Esophagus squamous epithelium (tissue), 5 donors: Measurements from ENCODE around the gene MAN1B1. TPM values are rescaled to one million over a fixed set of nuclear protein-coding genes. Genes with fewer than 3 reads are reported as not detected.
A peak's percentile ranks its signal among the peaks of the same experiment; 100 is the strongest.

Experiments
- DNase-seq: peaks from one replicate; lab custom pipeline; 2025; lab: John Stamatoyannopoulos, UW
- H3K27ac ChIP-seq, 4 donors: fragments of 200-600 bp; sonication (generic); one replicate each; pipeline ENCODE4 v1.5.1; 2016 to 2019; ENCODE audit warnings: mild to moderate bottlenecking in 1 of 4
- H3K27me3 ChIP-seq, 4 donors: fragments of 200-600 bp; sonication (generic); 1 replicate in 3 of 4; 2 replicates in 1 of 4; pipeline versions ENCODE4 v1.5.1 to v1.6.0; 2017 to 2021; ENCODE audit warnings: antibody characterized with exemption in 1 of 4
- H3K36me3 ChIP-seq, 3 donors: fragments of 200-600 bp; sonication (generic); one replicate each; pipeline ENCODE4 v1.5.1; 2016 to 2019
- H3K4me1 ChIP-seq, 3 donors: fragments of 200-600 bp; sonication (generic); one replicate each; pipeline ENCODE4 v1.5.1; 2017 to 2019
- H3K4me3 ChIP-seq, 4 donors: fragments of 200-600 bp; sonication (generic); 1 replicate in 3 of 4; 2 replicates in 1 of 4; pipeline ENCODE4 v1.5.1; 2016 to 2019; ENCODE audit warnings: mild to moderate bottlenecking in 2 of 4, moderate library complexity in 1 of 4
- H3K9me3 ChIP-seq, 3 donors: fragments of 200-600 bp; sonication (generic); one replicate each; pipeline ENCODE4 v1.5.1; 2016 to 2019
- POLR2A ChIP-seq, 4 donors: fragments of 450-650 bp; IDR thresholded peaks; one replicate each; pipeline ENCODE4 v1.6.1; 2017; ENCODE audit warnings: antibody characterized with exemption in 4 of 4, mild to moderate bottlenecking in 4 of 4, moderate library complexity in 3 of 4
- WGBS, 2 donors: methylation state at CpG; one replicate each; pipeline ENCODE4 v1.1.5; 2018; 5-methylcytosine and 5-hydroxymethylcytosine counted together
- intact Hi-C: fragments of 100-400 bp; cut with DNase I; formaldehyde crosslinking; loops from one replicate; pipeline ENCODE4 v1.15.0; 2022
- total RNA-seq, 4 donors: library from RNA; depleted of rRNA; stranded (reverse); fragments of >200 nt; gene quantifications; one replicate each; pipeline ENCODE4 v1.1.0, GENCODE V29; 2016
- TF ChIP-seq, protein P1 (sequence below), 6 experiments: fragments of 450-650 bp in 4 of 6; fragments of 200-600 bp in 2 of 6; sonication (generic) in 2 of 6; IDR thresholded peaks; one replicate each; pipeline ENCODE4 v1.5.1; 2016 to 2019; ENCODE audit warnings: antibody characterized with exemption in 6 of 6, mild to moderate bottlenecking in 4 of 6, moderate library complexity in 4 of 6
- donor health status: DM: yes; HTN: yes; CAD: no.

MAN1B1 gene
- total RNA-seq, 4 donors from 2014 or later = 25.6 to 50.9 (median 39.4) TPM

GRCh38 chr9:137126786-137127185, 40.0 kb downstream of the MAN1B1 start:
- 36 to 39% methylated on average over 3 of the region's 3 CpGs for WGBS, 2 donors
- Histone ChIP-seq H3K4me1 (peaks cover 23 to 43% (median 24%) of the 10 kb centered on the region in 3 donors), H3K4me3 (peak overlapping the region in 2 of 4 donors; percentile 31 to 96), H3K27me3 (peaks cover 0 to 14% (median 0%) of the 10 kb centered on the region in 4 donors), H3K27ac (peak overlapping the region; percentile 19 to 70 (median 48)), H3K9me3 (no peaks in the 10 kb centered on the region), H3K36me3 (no peaks in the 10 kb centered on the region)
- no peak for DNase-seq
- intact Hi-C loops = no loop called here
- TF ChIP-seq, protein P1, sequence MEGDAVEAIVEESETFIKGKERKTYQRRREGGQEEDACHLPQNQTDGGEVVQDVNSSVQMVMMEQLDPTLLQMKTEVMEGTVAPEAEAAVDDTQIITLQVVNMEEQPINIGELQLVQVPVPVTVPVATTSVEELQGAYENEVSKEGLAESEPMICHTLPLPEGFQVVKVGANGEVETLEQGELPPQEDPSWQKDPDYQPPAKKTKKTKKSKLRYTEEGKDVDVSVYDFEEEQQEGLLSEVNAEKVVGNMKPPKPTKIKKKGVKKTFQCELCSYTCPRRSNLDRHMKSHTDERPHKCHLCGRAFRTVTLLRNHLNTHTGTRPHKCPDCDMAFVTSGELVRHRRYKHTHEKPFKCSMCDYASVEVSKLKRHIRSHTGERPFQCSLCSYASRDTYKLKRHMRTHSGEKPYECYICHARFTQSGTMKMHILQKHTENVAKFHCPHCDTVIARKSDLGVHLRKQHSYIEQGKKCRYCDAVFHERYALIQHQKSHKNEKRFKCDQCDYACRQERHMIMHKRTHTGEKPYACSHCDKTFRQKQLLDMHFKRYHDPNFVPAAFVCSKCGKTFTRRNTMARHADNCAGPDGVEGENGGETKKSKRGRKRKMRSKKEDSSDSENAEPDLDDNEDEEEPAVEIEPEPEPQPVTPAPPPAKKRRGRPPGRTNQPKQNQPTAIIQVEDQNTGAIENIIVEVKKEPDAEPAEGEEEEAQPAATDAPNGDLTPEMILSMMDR (IDR thresholded peaks at IDR 0.05) = no peak
- no peak for TF ChIP-seq POLR2A (IDR thresholded peaks at IDR 0.05)

DNA sequence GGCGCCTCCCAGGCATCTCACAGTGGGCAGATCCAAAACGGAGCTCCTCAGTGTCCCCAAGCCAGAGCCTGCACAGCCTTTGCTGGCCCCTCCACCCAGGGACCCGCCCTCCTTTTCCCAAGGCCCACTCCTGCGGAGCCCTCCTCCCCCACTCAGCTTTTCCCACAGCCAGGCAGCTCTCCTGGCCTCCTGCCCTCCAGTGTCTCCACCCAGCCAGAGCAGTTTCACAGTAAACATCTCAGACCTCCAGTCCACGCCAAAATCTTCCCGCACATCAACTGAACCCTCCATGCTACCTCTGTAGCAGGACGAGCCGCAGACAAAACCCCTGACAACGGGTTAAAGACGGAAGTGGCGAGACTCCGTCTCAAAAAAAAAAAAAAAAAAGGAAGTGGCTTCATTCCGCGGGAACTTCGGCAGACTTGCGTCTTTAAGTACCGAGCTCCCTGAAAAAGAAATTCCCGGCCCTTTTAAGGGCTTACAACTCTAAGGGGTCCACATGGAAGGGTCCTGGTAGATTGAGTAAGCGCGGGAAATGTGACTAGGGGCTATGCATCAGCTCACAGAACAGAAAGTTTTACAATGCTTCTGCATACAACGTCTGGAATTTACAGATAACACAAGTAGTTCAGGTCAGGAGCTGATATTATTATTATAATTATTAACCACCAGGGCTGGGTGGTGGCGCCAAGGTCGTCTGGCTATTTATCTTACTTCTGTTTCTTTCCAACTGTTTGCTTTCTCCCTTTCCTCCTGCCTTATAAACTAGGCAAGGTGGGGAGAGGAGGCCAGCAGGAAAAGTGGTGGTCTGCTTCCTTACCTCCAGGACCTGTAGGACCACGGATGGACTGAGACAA, 40.7 kb downstream of the MAN1B1 start:
- Histone ChIP-seq H3K36me3 (no peaks in the 10 kb centered on the region), H3K27ac (peak overlapping the region; percentile 19 to 70 (median 48)), H3K27me3 (peaks cover 0 to 20% (median 0%) of the 10 kb centered on the region in 4 donors), H3K4me3 (peak overlapping the region; percentile 9 to 96 (median 29)), H3K4me1 (peaks cover 23 to 42% (median 24%) of the 10 kb centered on the region in 3 donors), H3K9me3 (no peaks in the 10 kb centered on the region)
- intact Hi-C loops = no loop called here
- no peak for DNase-seq
- 25 to 26% methylated on average over 20 to 23 of the region's 24 CpGs for WGBS, 2 donors
- TF ChIP-seq, protein P1 (IDR thresholded peaks at IDR 0.05) = no peak
- no peak for TF ChIP-seq POLR2A (IDR thresholded peaks at IDR 0.05)

DNA sequence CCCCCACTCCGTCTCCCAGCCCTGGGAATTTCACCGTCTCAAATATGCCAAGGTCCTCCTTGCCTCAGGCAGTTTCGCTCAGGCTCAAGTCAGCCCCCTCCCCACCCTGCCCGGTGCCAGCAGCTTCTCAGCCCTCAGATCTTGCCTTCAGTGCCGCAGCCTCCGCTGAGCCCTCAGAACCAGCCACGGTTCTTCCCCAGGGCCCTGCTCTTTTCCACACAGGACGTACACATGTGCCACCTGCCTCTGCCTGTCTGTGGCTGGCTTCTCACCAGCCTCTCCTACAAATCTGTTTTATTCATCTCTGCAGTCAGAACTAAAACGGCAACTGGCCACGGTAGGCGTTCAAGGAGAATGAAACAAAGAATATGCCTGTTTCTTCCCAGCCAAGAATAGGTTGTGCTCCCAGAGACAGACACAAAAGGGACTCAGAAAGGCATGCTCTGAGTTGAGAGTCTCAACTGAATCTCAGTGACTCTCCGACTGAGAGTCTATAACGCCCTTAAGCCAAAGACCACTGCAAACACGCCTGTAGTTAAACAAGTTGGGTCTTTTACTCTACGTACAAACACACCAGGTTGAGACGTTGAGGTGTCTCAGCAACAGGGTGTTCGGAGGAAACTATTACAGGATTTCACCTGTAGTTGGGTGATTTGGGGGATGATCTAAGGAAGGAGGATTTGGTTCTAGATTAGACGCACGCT, 41.5 kb downstream of the MAN1B1 start:
- intact Hi-C loops = no loop called here
- WGBS, 2 donors = 41 to 61% methylated on average over 15 to 19 of the region's 19 CpGs
- no peaks in the 10 kb centered on the region for H3K9me3 ChIP-seq
- H3K4me3 ChIP-seq = peak overlapping the region; percentile 62 to 96 (median 82)
- no peak for DNase-seq
- TF ChIP-seq POLR2A (IDR thresholded peaks at IDR 0.05) = no peak
- TF ChIP-seq, protein P1 (IDR thresholded peaks at IDR 0.05) = no peak
- peaks cover 0 to 27% (median 0%) of the 10 kb centered on the region in 4 donors for H3K27me3 ChIP-seq
- peak overlapping the region in 3 of 4 donors; percentile 15 to 81 (median 48) for H3K27ac ChIP-seq
- H3K4me1 ChIP-seq = peaks cover 23 to 42% (median 24%) of the 10 kb centered on the region in 3 donors
- H3K36me3 ChIP-seq = no peaks in the 10 kb centered on the region

DNA sequence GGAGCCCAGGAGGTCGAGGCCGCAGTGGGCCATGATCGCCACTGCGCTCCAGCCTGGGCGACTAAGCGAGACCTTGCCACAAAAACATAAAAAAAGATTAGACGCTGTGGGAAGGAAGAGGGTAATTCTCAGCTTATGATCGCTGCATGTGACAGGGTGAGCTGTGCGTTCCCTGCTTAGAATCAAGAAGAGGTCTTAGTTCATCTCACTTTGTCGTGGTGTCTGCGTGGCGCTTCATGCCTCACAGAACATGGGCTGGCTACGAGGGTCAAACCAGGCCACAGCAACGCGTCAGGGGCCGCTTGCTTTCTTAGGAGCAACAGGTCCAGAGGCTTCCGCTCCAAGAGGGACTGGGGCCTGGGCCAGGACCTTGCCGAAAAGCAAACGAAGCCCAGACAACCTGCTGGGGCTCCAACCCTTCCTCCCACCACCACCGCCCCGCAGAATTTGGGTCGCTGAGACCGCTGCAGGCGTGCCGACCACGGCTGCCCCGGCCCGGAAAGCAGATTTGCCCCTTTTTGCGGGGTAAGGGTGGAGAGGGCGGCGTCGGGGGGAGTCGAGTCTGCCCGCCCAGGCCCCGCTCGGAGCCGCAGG, 42.2 kb downstream of the MAN1B1 start:
- intact Hi-C loops = no loop called here
- Histone ChIP-seq H3K4me1 (peaks cover 23 to 42% (median 24%) of the 10 kb centered on the region in 3 donors), H3K27me3 (peaks cover 0 to 34% (median 0%) of the 10 kb centered on the region in 4 donors), H3K27ac (peak overlapping the region; percentile 71 to 83 (median 82)), H3K9me3 (no peaks in the 10 kb centered on the region), H3K36me3 (no peaks in the 10 kb centered on the region), H3K4me3 (peak overlapping the region; percentile 62 to 96 (median 82))
- no peak for TF ChIP-seq POLR2A (IDR thresholded peaks at IDR 0.05)
- TF ChIP-seq, protein P1 (IDR thresholded peaks at IDR 0.05) = no peak
- DNase-seq = no peak
- WGBS, 2 donors = 48 to 53% methylated on average over 9 to 13 of the region's 37 CpGs
